Liver (tissue), 3 donors: ENCODE results near the gene SEMA3E.

Experiments used
- CTCF ChIP-seq: fragments of 150-350 bp; IDR thresholded peaks from 2 replicates; pipeline ENCODE4 v1.5.1; 2017; ENCODE audit warnings: improper control_type of control experiment, low read depth, low read length; ENCODE audit not compliant: missing input control
- EGR1 ChIP-seq, 2 donors: IDR thresholded peaks; 2 replicates each; pipeline ENCODE4 v1.6.1; 2016 to 2018; ENCODE audit warnings: antibody characterized with exemption in 2 of 2, low read depth in 2 of 2
- GABPA ChIP-seq, 2 donors: IDR thresholded peaks in 1 of 2; conservative IDR thresholded peaks in 1 of 2; 2 replicates each; pipeline ENCODE4 v1.6.1; 2016; ENCODE audit warnings: antibody characterized with exemption in 2 of 2, mild to moderate bottlenecking in 1 of 2, moderate library complexity in 1 of 2
- JUND ChIP-seq, 2 donors: IDR thresholded peaks; 2 replicates each; pipeline ENCODE4 v1.6.1; 2016; ENCODE audit warnings: antibody characterized with exemption in 2 of 2
- MAX ChIP-seq: IDR thresholded peaks from 2 replicates; pipeline ENCODE4 v1.6.1; 2016; ENCODE audit warnings: antibody characterized with exemption
- REST ChIP-seq: IDR thresholded peaks from 2 replicates; pipeline ENCODE4 v1.6.1; 2016; ENCODE audit warnings: antibody characterized with exemption, mild to moderate bottlenecking
- RXRA ChIP-seq, 2 donors: IDR thresholded peaks; 2 replicates each; pipeline ENCODE4 v1.6.1; 2017 to 2018; ENCODE audit warnings: antibody characterized with exemption in 2 of 2, mild to moderate bottlenecking in 1 of 2
- TAF1 ChIP-seq: conservative IDR thresholded peaks from 2 replicates; pipeline ENCODE4 v1.6.1; 2016; ENCODE audit warnings: antibody characterized with exemption, mild to moderate bottlenecking
- YY1 ChIP-seq: IDR thresholded peaks from 2 replicates; pipeline ENCODE4 v1.6.1; 2016; ENCODE audit warnings: antibody characterized with exemption, mild to moderate bottlenecking
- donor health status: healthy.
- donor health status: healthy.

GRCh38 chr7:83313931-83314330 is 335.0 kb downstream of the SEMA3E start:
- TF ChIP-seq CTCF, result no peak
- TF ChIP-seq GABPA (IDR thresholded peaks at IDR 0.05 in 1 of 2, conservative IDR thresholded peaks at IDR 0.05 in 1 of 2), result no peak
- TF ChIP-seq RXRA (IDR thresholded peaks at IDR 0.05), result no peak
- no peak for TF ChIP-seq YY1
- no peak for TF ChIP-seq TAF1
- TF ChIP-seq REST, result no peak
- no peak for TF ChIP-seq JUND (IDR thresholded peaks at IDR 0.05)
- TF ChIP-seq MAX, result no peak
- no peak for TF ChIP-seq EGR1 (IDR thresholded peaks at IDR 0.05; ENCODE audit: low read depth in 2 of 2)
